Measurements from ENCODE around the gene CREBBP.

DNA sequence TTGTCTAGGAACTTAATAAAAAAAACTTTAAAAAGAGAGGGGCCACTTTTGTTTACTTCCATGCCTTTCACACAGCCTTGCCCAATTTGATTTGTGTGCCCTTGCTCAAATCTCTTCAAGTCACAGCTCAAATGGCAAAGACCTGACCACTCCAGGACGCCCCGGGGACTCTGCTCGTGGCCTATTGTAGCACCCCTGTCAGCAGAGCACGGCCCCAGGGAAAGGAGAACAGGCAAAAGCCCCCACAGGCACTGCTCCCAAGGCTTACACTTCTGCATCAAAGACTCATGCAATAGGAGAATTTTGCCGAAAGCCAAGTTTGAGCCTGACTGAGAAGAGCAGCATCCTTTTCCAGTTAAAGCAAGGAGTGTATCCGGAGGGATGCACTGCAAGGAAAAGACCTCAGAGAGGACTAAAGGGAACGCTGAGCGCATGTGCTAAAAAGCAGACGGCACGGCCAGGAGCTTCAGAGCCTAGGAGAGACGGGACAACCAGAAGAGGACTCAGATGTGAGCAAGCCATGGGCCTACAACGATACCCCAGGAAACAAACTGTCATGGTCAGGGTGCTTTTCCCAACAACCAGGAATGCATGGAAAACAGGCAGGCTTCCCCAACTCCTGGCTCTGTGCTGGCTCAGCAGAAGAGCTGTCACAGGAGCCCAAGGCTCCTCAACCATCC is 8.2 kb downstream of the CREBBP start:
- TF ChIP-seq, protein P1, sequence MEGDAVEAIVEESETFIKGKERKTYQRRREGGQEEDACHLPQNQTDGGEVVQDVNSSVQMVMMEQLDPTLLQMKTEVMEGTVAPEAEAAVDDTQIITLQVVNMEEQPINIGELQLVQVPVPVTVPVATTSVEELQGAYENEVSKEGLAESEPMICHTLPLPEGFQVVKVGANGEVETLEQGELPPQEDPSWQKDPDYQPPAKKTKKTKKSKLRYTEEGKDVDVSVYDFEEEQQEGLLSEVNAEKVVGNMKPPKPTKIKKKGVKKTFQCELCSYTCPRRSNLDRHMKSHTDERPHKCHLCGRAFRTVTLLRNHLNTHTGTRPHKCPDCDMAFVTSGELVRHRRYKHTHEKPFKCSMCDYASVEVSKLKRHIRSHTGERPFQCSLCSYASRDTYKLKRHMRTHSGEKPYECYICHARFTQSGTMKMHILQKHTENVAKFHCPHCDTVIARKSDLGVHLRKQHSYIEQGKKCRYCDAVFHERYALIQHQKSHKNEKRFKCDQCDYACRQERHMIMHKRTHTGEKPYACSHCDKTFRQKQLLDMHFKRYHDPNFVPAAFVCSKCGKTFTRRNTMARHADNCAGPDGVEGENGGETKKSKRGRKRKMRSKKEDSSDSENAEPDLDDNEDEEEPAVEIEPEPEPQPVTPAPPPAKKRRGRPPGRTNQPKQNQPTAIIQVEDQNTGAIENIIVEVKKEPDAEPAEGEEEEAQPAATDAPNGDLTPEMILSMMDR (IDR thresholded peaks at IDR 0.05), result no peak
- TF ChIP-seq POLR2AphosphoS5 (IDR thresholded peaks at IDR 0.05), result no peak
- TF ChIP-seq EP300 (IDR thresholded peaks at IDR 0.05), result no peak
- no peak for TF ChIP-seq POLR2A (IDR thresholded peaks at IDR 0.05; ENCODE audit: low read depth)
